ENCODE measurements around the gene RPL19.
"Not testable (repeated sequence)": the region's sequence is repeated elsewhere in the genome, so short reads cannot be mapped to it uniquely, and the experiment has no call there.

RPL19 gene

GRCh38 chr17:39167476-39167875 lies 32.6 kb upstream of the RPL19 start:
- no peak overlapping the region for H3K27ac Mint-ChIP-seq
- peaks cover 24% of the 10 kb centered on the region for H3K4me1 Mint-ChIP-seq (ENCODE audit: low read depth)
- no peaks in the 10 kb centered on the region for H3K27me3 Mint-ChIP-seq
- no peaks in the 10 kb centered on the region for H3K9me3 Mint-ChIP-seq (ENCODE audit: low read depth)
- no peaks in the 10 kb centered on the region for H3K36me3 Mint-ChIP-seq
- H3K4me3 Mint-ChIP-seq = no peak overlapping the region

- peaks cover 32% of the 10 kb centered on the region for H3K4me1 Mint-ChIP-seq (ENCODE audit: low read depth)
- H3K27me3 Mint-ChIP-seq; H3K36me3 Mint-ChIP-seq; H3K9me3 Mint-ChIP-seq (ENCODE audit: low read depth); H3K4me3 Mint-ChIP-seq; H3K27ac Mint-ChIP-seq: not testable (repeated sequence)
Measured at GRCh38 chr17:39168503-39168902, 31.6 kb upstream of the RPL19 start.

GRCh38 chr17:39169101-39169500 lies 31.0 kb upstream of the RPL19 start:
- H3K27me3 Mint-ChIP-seq = no peaks in the 10 kb centered on the region
- no peaks in the 10 kb centered on the region for H3K36me3 Mint-ChIP-seq
- H3K9me3 Mint-ChIP-seq (ENCODE audit: low read depth) = no peaks in the 10 kb centered on the region
- H3K4me1 Mint-ChIP-seq (ENCODE audit: low read depth) = peaks cover 33% of the 10 kb centered on the region
- H3K4me3 Mint-ChIP-seq = no peak overlapping the region
- no peak overlapping the region for H3K27ac Mint-ChIP-seq

- Mint-ChIP-seq H3K27me3 (no peaks in the 10 kb centered on the region), H3K27ac (no peak overlapping the region), H3K9me3 (ENCODE audit: low read depth) (no peaks in the 10 kb centered on the region), H3K4me3 (no peak overlapping the region), H3K36me3 (no peaks in the 10 kb centered on the region), H3K4me1 (ENCODE audit: low read depth) (peaks cover 31% of the 10 kb centered on the region)
Measured at GRCh38 chr17:39169518-39169917, 30.6 kb upstream of the RPL19 start.

GRCh38 chr17:39170109-39170508 lies 30.0 kb upstream of the RPL19 start:
- Mint-ChIP-seq H3K27ac (no peak overlapping the region), H3K9me3 (ENCODE audit: low read depth) (no peaks in the 10 kb centered on the region), H3K27me3 (no peaks in the 10 kb centered on the region), H3K4me3 (no peak overlapping the region), H3K4me1 (ENCODE audit: low read depth) (peaks cover 25% of the 10 kb centered on the region), H3K36me3 (no peaks in the 10 kb centered on the region)

GRCh38 chr17:39170558-39170957 lies 29.5 kb upstream of the RPL19 start:
- Mint-ChIP-seq H3K4me3 (no peak overlapping the region), H3K4me1 (ENCODE audit: low read depth) (peaks cover 25% of the 10 kb centered on the region), H3K36me3 (no peaks in the 10 kb centered on the region), H3K27me3 (no peaks in the 10 kb centered on the region), H3K9me3 (ENCODE audit: low read depth) (no peaks in the 10 kb centered on the region), H3K27ac (no peak overlapping the region)

GRCh38 chr17:39171933-39172332 lies 28.1 kb upstream of the RPL19 start:
- H3K27ac Mint-ChIP-seq = no peak overlapping the region
- no peaks in the 10 kb centered on the region for H3K9me3 Mint-ChIP-seq (ENCODE audit: low read depth)
- no peak overlapping the region for H3K4me3 Mint-ChIP-seq

GRCh38 chr17:39173080-39173479 lies 27.0 kb upstream of the RPL19 start:
- Mint-ChIP-seq H3K4me1 (ENCODE audit: low read depth) (peaks cover 11% of the 10 kb centered on the region), H3K27me3 (no peaks in the 10 kb centered on the region), H3K4me3 (no peak overlapping the region), H3K27ac (no peak overlapping the region), H3K9me3 (ENCODE audit: low read depth) (no peaks in the 10 kb centered on the region), H3K36me3 (no peaks in the 10 kb centered on the region)

More at GRCh38 chr17:39171933-39172332, 28.1 kb upstream of the RPL19 start:
- H3K36me3 Mint-ChIP-seq = no peaks in the 10 kb centered on the region
- peaks cover 17% of the 10 kb centered on the region for H3K4me1 Mint-ChIP-seq (ENCODE audit: low read depth)
- H3K27me3 Mint-ChIP-seq = no peaks in the 10 kb centered on the region

GRCh38 chr17:39173526-39174274 lies 26.4 kb upstream of the RPL19 start:
- Mint-ChIP-seq H3K27me3 (no peaks in the 10 kb centered on the region), H3K27ac (no peak overlapping the region), H3K4me1 (ENCODE audit: low read depth) (peaks cover 11% of the 10 kb centered on the region), H3K9me3 (ENCODE audit: low read depth) (no peaks in the 10 kb centered on the region), H3K36me3 (no peaks in the 10 kb centered on the region), H3K4me3 (no peak overlapping the region)

- no peaks in the 10 kb centered on the region for H3K9me3 Mint-ChIP-seq (ENCODE audit: low read depth)
- H3K27me3 Mint-ChIP-seq = no peaks in the 10 kb centered on the region
- H3K36me3 Mint-ChIP-seq = no peaks in the 10 kb centered on the region
- H3K27ac Mint-ChIP-seq = no peak overlapping the region
- H3K4me3 Mint-ChIP-seq = no peak overlapping the region
- peaks cover 11% of the 10 kb centered on the region for H3K4me1 Mint-ChIP-seq (ENCODE audit: low read depth)
Measured at GRCh38 chr17:39174920-39175694, 25.0 kb upstream of the RPL19 start.

GRCh38 chr17:39175695-39176093 lies 24.4 kb upstream of the RPL19 start:
- Mint-ChIP-seq H3K27me3 (no peaks in the 10 kb centered on the region), H3K27ac (no peak overlapping the region), H3K4me3 (no peak overlapping the region), H3K9me3 (ENCODE audit: low read depth) (no peaks in the 10 kb centered on the region), H3K4me1 (ENCODE audit: low read depth) (peaks cover 11% of the 10 kb centered on the region), H3K36me3 (no peaks in the 10 kb centered on the region)

GRCh38 chr17:39177256-39177655 lies 22.8 kb upstream of the RPL19 start:
- H3K36me3 Mint-ChIP-seq = no peaks in the 10 kb centered on the region
- H3K4me3 Mint-ChIP-seq = no peak overlapping the region
- no peaks in the 10 kb centered on the region for H3K9me3 Mint-ChIP-seq (ENCODE audit: low read depth)
- peaks cover 11% of the 10 kb centered on the region for H3K4me1 Mint-ChIP-seq (ENCODE audit: low read depth)
- H3K27ac Mint-ChIP-seq = no peak overlapping the region
- H3K27me3 Mint-ChIP-seq = no peaks in the 10 kb centered on the region

GRCh38 chr17:39178536-39178935 lies 21.5 kb upstream of the RPL19 start:
- H3K4me3 Mint-ChIP-seq = no peak overlapping the region
- no peaks in the 10 kb centered on the region for H3K9me3 Mint-ChIP-seq (ENCODE audit: low read depth)
- peaks cover 3% of the 10 kb centered on the region for H3K4me1 Mint-ChIP-seq (ENCODE audit: low read depth)
- peaks cover 3% of the 10 kb centered on the region for H3K36me3 Mint-ChIP-seq
- H3K27me3 Mint-ChIP-seq = no peaks in the 10 kb centered on the region
- H3K27ac Mint-ChIP-seq = no peak overlapping the region

- H3K27ac Mint-ChIP-seq = no peak overlapping the region
- no peak overlapping the region for H3K4me3 Mint-ChIP-seq
- H3K27me3 Mint-ChIP-seq = no peaks in the 10 kb centered on the region
- no peaks in the 10 kb centered on the region for H3K9me3 Mint-ChIP-seq (ENCODE audit: low read depth)
- peaks cover 6% of the 10 kb centered on the region for H3K36me3 Mint-ChIP-seq
- H3K4me1 Mint-ChIP-seq (ENCODE audit: low read depth) = no peaks in the 10 kb centered on the region
Measured at GRCh38 chr17:39181303-39181702, 18.8 kb upstream of the RPL19 start.

GRCh38 chr17:39183045-39183444 lies 17.0 kb upstream of the RPL19 start:
- Mint-ChIP-seq H3K27ac (no peak overlapping the region), H3K9me3 (ENCODE audit: low read depth) (no peaks in the 10 kb centered on the region), H3K27me3 (no peaks in the 10 kb centered on the region), H3K36me3 (peaks cover 6% of the 10 kb centered on the region), H3K4me3 (no peak overlapping the region), H3K4me1 (ENCODE audit: low read depth) (no peaks in the 10 kb centered on the region)
